Neural progenitor cell (in vitro differentiated cells): ENCODE measurements around the gene C10orf71.

Experiments used
- CTCF ChIP-seq: fragments of 200-600 bp; sonication (generic); IDR thresholded peaks from 2 replicates; pipeline ENCODE4 v1.5.1; 2017; ENCODE audit warnings: antibody characterized with exemption, mild to moderate bottlenecking
- EZH2 ChIP-seq: fragments of 200-600 bp; sonication (generic); IDR thresholded peaks from 2 replicates; pipeline ENCODE4 v1.6.1; 2017; ENCODE audit warnings: antibody characterized with exemption, mild to moderate bottlenecking, moderate library complexity
- EZH2phosphoT487 ChIP-seq: fragments of 200-600 bp; sonication (generic); IDR thresholded peaks from 2 replicates; pipeline ENCODE4 v1.6.1; 2017; ENCODE audit warnings: antibody characterized with exemption

GRCh38 chr10:49329146-49329505, 30.2 kb downstream of the C10orf71 start:
- TF ChIP-seq CTCF (no peak), EZH2 (no peak), EZH2phosphoT487 (no peak)
